ENCODE measurements around the gene HPSE2.
"Not testable (repeated sequence)": the region's sequence is repeated elsewhere in the genome, so short reads cannot be mapped to it uniquely, and the experiment has no call there.

The HPSE2 gene

DNA sequence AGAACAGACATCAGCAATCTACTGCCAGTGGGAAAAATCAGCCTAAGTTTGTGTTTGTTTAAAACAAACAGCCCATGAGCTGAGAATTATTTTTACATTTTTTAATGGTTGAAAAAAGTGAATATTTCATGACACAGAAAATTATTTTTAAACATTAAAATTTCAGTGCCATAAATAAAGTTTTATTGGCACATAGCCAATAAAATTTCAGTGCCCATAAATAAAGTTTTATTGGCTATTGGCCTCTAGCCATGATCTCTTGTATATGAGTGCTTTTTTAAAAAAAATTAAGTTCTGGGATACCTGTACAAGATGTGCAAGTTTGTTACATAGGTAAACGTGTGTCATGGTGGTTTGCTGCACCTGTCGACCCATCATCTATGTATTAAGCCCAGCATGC, 305.9 kb downstream of the HPSE2 start:
- Mint-ChIP-seq H3K27ac (no peak overlapping the region), H3K4me3 (no peak overlapping the region), H3K36me3 (no peaks in the 10 kb centered on the region), H3K27me3 (no peaks in the 10 kb centered on the region), H3K4me1 (no peaks in the 10 kb centered on the region), H3K9me3 (peaks cover 15% of the 10 kb centered on the region)
- ATAC-seq, result no peak

- no peaks in the 10 kb centered on the region for H3K27me3 Mint-ChIP-seq
- no peaks in the 10 kb centered on the region for H3K4me1 Mint-ChIP-seq
- no peak overlapping the region for H3K4me3 Mint-ChIP-seq
- H3K9me3 Mint-ChIP-seq, result peaks cover 3% of the 10 kb centered on the region
- no peaks in the 10 kb centered on the region for H3K36me3 Mint-ChIP-seq
- ATAC-seq, result no peak
- no peak overlapping the region for H3K27ac Mint-ChIP-seq
Measured at GRCh38 chr10:98925651-98926050, 310.0 kb downstream of the HPSE2 start.

DNA sequence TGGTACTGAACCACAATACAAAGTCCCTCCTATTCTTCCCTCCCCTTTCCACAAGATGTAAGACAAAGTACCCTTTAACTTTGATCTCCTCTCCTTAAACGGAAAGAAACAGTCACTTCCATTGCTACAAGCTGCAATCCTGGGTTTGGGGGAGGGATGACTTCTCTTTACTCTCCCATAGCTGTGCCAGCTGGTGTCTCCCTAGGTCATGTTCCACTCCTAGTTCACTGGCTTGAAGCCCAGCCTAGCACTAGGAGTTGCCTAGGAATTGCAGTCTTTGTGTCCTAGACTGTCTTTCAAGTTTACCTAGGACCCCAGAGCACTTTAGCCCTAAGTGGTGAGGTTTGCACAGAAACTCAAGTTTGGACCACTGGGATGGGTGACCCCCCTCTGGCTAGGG, 311.1 kb downstream of the HPSE2 start:
- Mint-ChIP-seq H3K27ac (no peak overlapping the region), H3K27me3 (no peaks in the 10 kb centered on the region)

GRCh38 chr10:98921316-98921715, 314.3 kb downstream of the HPSE2 start:
- Mint-ChIP-seq H3K9me3 (no peaks in the 10 kb centered on the region), H3K36me3 (no peaks in the 10 kb centered on the region), H3K27me3 (no peaks in the 10 kb centered on the region), H3K4me3 (no peak overlapping the region), H3K4me1 (no peaks in the 10 kb centered on the region), H3K27ac (no peak overlapping the region)
- no peak for ATAC-seq

More for the DNA sequence above, 311.1 kb downstream of the HPSE2 start:
- Mint-ChIP-seq H3K36me3 (no peaks in the 10 kb centered on the region), H3K9me3 (no peaks in the 10 kb centered on the region), H3K4me3 (no peak overlapping the region), H3K4me1 (no peaks in the 10 kb centered on the region)
- no peak for ATAC-seq

GRCh38 chr10:98920807-98921206, 314.8 kb downstream of the HPSE2 start:
- Mint-ChIP-seq H3K36me3 (no peaks in the 10 kb centered on the region), H3K4me3 (no peak overlapping the region), H3K9me3 (no peaks in the 10 kb centered on the region), H3K4me1 (no peaks in the 10 kb centered on the region), H3K27me3 (no peaks in the 10 kb centered on the region), H3K27ac (no peak overlapping the region)
- ATAC-seq, result no peak

DNA sequence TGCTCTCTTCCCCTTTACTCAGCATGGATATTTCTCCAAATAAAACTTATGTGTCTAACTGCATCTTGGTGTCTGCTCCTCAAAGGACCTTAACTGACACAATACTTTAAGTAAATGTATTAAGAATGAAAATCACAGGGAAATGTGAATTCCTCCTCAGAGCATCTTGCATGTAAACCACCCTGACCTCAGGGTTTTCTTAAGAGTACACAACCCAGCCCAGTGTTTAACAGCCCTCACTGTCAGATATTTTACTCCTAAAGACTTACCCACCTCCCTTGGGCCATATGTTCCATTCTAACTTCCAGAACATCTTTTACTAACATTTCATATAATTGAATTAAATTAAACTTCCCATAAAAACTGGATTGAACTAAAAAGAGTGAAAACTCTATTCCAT, 315.3 kb downstream of the HPSE2 start:
- no peak for ATAC-seq
- H3K27ac Mint-ChIP-seq, result no peak overlapping the region
- no peaks in the 10 kb centered on the region for H3K4me1 Mint-ChIP-seq
- H3K4me3 Mint-ChIP-seq, result no peak overlapping the region
- H3K36me3 Mint-ChIP-seq, result no peaks in the 10 kb centered on the region
- H3K27me3 Mint-ChIP-seq, result no peaks in the 10 kb centered on the region
- H3K9me3 Mint-ChIP-seq, result no peaks in the 10 kb centered on the region

DNA sequence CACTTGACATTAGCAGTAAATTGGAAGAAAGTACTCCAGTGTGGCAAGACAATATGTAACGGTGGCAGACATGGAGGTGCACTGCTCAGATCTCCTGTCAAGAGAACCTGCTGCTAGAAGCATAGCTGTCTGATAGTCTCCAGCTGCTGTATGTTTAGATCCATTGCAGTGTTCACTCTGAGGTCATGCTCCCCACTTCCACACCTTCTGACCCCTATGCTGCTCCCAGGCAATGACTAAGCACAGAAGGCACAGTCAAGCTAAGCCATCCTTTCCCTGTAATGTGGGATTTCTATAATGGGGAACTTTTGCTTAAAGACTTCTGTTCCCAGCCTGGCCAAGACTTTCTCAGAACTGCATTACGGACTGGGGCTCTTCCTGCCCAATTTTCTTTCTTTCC, 315.8 kb downstream of the HPSE2 start:
- Mint-ChIP-seq H3K27me3 (no peaks in the 10 kb centered on the region), H3K9me3 (no peaks in the 10 kb centered on the region), H3K4me1 (no peaks in the 10 kb centered on the region), H3K27ac (no peak overlapping the region), H3K36me3 (no peaks in the 10 kb centered on the region), H3K4me3 (no peak overlapping the region)
- peak; percentile 24 for ATAC-seq

- Mint-ChIP-seq H3K4me3 (no peak overlapping the region), H3K27ac (no peak overlapping the region), H3K9me3 (no peaks in the 10 kb centered on the region), H3K4me1 (no peaks in the 10 kb centered on the region), H3K36me3 (no peaks in the 10 kb centered on the region), H3K27me3 (no peaks in the 10 kb centered on the region)
- no peak for ATAC-seq
Measured at GRCh38 chr10:98917828-98918227, 317.8 kb downstream of the HPSE2 start.

- H3K4me3 Mint-ChIP-seq, result no peak overlapping the region
- H3K9me3 Mint-ChIP-seq, result no peaks in the 10 kb centered on the region
- H3K27me3 Mint-ChIP-seq, result no peaks in the 10 kb centered on the region
- no peaks in the 10 kb centered on the region for H3K36me3 Mint-ChIP-seq
- no peak overlapping the region for H3K27ac Mint-ChIP-seq
- no peak for ATAC-seq
- no peaks in the 10 kb centered on the region for H3K4me1 Mint-ChIP-seq
Measured at GRCh38 chr10:98916526-98917125, 319.0 kb downstream of the HPSE2 start.

DNA sequence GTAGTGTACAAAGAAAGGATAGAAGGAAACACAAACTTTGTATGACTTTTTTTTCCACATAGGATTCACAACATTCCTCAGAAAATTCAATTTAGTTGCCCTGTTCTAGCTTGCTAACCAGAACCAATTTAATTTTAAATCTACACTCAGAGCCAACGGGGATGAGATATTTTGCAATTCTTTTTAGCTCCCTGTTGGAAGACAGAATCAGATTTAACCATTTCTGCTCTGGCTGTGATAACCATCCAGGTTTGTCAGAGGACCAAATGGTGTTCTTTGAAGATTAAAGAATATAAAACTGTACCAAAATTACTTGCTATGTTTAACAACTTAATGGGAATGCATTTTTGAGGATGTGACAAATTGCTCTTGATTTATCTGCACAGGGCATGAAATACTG, 319.7 kb downstream of the HPSE2 start:
- Mint-ChIP-seq H3K9me3 (no peaks in the 10 kb centered on the region), H3K27me3 (no peaks in the 10 kb centered on the region), H3K4me1 (no peaks in the 10 kb centered on the region), H3K36me3 (no peaks in the 10 kb centered on the region), H3K4me3 (no peak overlapping the region), H3K27ac (no peak overlapping the region)
- ATAC-seq, result no peak

DNA sequence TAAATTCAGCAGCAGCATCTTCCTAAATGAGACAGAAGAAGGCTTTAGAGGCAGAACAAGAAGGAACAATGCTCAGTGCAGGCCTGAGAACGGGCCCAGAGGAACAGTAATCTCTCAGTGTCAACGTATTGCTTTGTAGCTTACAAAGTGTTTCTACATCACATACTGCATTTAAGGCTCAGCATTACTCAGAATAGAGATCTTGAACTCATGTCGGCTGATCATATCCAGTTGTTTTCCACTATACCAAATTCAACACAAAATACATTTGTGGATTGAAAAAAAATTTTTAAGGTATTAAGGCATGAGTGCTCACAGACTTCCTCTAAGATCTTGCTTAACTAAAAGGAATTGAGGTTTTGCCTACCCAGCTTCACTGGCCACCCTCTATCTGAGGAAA, 325.1 kb downstream of the HPSE2 start:
- Mint-ChIP-seq H3K27me3 (no peaks in the 10 kb centered on the region), H3K4me1 (no peaks in the 10 kb centered on the region), H3K27ac (no peak overlapping the region), H3K4me3 (no peak overlapping the region), H3K36me3 (no peaks in the 10 kb centered on the region), H3K9me3 (no peaks in the 10 kb centered on the region)
- ATAC-seq, result no peak

- Mint-ChIP-seq H3K9me3 (no peaks in the 10 kb centered on the region), H3K36me3 (no peaks in the 10 kb centered on the region), H3K4me1 (no peaks in the 10 kb centered on the region), H3K27me3 (no peaks in the 10 kb centered on the region), H3K27ac (no peak overlapping the region), H3K4me3 (no peak overlapping the region)
- ATAC-seq, result no peak
Measured at GRCh38 chr10:98910048-98910447, 325.6 kb downstream of the HPSE2 start.

DNA sequence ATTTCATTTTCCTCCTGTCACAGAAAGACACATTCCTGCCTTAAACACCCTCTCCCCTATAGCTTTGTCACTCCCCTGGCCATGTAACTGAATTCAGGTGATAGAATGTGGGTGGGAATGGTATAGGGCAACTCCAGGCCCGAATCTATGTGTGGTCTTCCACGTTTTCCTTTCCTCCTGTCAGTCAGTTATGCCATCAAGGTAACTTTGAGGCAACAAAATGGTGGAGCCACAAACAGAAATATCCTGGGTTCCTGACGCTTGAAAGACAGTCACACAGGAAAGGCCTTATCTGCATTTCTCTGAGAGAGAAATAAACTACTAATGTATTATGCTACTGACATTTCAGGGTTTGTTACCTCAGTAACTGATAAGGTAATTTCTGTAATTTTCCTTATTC, 326.8 kb downstream of the HPSE2 start:
- H3K4me3 Mint-ChIP-seq, result no peak overlapping the region
- H3K4me1 Mint-ChIP-seq, result no peaks in the 10 kb centered on the region
- no peaks in the 10 kb centered on the region for H3K9me3 Mint-ChIP-seq
- H3K27ac Mint-ChIP-seq, result no peak overlapping the region
- no peak for ATAC-seq
- no peaks in the 10 kb centered on the region for H3K36me3 Mint-ChIP-seq
- no peaks in the 10 kb centered on the region for H3K27me3 Mint-ChIP-seq

- H3K9me3 Mint-ChIP-seq, H3K4me3 Mint-ChIP-seq, ATAC-seq, H3K4me1 Mint-ChIP-seq, H3K27me3 Mint-ChIP-seq, H3K36me3 Mint-ChIP-seq, H3K27ac Mint-ChIP-seq: not testable (repeated sequence)
Measured at GRCh38 chr10:98908247-98908646, 327.4 kb downstream of the HPSE2 start.

- Mint-ChIP-seq H3K9me3 (no peaks in the 10 kb centered on the region), H3K4me3 (no peak overlapping the region), H3K36me3 (no peaks in the 10 kb centered on the region), H3K4me1 (no peaks in the 10 kb centered on the region), H3K27ac (no peak overlapping the region), H3K27me3 (no peaks in the 10 kb centered on the region)
- no peak for ATAC-seq
Measured at GRCh38 chr10:98901441-98902110, 334.1 kb downstream of the HPSE2 start.

DNA sequence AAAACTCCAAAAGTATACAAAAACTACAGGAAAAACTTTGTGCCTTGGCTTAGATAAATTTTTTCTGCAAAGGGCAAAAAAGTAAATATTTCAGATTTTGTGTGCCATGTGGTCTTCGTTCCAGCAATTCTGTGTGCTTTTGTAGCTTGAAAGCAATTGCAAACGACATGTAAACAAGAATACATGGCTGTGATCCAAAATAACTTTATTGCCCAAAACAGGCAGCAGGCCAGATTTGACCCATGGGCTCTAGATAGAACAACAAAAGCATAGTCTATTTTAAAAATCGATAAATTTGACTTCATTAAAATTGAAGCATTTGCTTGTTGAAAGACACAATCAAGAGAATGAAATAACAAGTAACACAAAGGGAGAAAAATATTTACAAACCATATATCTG, 336.6 kb downstream of the HPSE2 start:
- H3K36me3 Mint-ChIP-seq, result no peaks in the 10 kb centered on the region
- H3K9me3 Mint-ChIP-seq, result peaks cover 6% of the 10 kb centered on the region
- no peaks in the 10 kb centered on the region for H3K4me1 Mint-ChIP-seq
- H3K4me3 Mint-ChIP-seq, result no peak overlapping the region
- H3K27ac Mint-ChIP-seq, result no peak overlapping the region
- no peak for ATAC-seq
- H3K27me3 Mint-ChIP-seq, result peaks cover 10% of the 10 kb centered on the region
